Measurements from ENCODE around the gene SYDE1.
"Not testable (repeated sequence)": the region's sequence is repeated elsewhere in the genome, so short reads cannot be mapped to it uniquely, and the experiment has no call there.

The SYDE1 gene, protein sequence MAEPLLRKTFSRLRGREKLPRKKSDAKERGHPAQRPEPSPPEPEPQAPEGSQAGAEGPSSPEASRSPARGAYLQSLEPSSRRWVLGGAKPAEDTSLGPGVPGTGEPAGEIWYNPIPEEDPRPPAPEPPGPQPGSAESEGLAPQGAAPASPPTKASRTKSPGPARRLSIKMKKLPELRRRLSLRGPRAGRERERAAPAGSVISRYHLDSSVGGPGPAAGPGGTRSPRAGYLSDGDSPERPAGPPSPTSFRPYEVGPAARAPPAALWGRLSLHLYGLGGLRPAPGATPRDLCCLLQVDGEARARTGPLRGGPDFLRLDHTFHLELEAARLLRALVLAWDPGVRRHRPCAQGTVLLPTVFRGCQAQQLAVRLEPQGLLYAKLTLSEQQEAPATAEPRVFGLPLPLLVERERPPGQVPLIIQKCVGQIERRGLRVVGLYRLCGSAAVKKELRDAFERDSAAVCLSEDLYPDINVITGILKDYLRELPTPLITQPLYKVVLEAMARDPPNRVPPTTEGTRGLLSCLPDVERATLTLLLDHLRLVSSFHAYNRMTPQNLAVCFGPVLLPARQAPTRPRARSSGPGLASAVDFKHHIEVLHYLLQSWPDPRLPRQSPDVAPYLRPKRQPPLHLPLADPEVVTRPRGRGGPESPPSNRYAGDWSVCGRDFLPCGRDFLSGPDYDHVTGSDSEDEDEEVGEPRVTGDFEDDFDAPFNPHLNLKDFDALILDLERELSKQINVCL

DNA sequence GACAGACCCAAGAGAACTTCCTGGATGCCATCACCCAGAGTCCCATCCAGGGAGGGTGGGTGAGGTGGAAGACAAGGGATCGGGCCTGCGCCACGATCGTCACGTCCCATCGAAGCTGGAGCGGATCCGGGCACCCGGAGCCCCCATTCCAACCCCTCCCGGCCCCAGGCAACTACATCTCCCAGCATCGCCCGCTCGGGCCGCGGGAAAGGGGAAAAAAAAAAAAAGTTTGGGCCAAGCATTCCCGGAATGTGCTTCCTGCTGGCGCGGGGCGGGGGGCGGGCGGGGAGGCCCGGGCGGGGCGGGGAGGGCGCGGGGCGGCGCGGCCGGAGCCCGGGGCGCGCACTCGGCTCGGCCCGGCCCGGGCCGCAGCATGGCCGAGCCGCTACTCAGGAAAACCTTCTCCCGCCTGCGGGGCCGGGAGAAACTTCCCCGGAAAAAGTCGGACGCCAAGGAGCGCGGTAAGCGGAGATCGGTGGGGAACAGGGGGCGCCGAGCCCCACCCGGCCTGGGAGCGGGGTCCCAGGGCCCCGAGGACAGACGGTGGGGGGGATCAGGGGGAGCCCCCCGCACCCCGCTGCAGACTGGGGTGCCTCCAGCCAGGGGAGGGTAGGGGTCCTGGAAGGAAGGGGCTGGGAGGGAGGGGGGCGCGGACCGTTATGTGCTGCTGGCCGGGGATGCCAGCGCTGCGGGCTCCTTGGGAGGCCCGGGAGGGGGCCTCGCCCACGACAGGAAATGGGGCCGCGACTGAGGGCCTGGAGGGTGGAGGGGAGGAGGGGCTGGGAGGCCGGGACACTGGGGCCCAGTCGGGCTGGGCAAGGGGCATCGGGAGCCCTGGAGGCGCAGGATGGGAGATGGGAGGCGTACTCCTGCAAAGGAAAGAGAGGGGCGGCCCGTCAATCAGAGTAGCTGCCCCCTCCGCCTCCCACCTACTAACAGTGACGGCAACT is at the start of gene SYDE1:
TSS of gene SYDE1 (plus strand) at position 341 of the 950 bp plus-strand sequence. CDS start at position 374, 33 bp downstream.
- peak within 1 kb of the TSS; percentile 14 for H3K4me3 ChIP-seq (ENCODE audit: low read length)
- no peaks in the 10 kb centered on the region for H3K4me1 ChIP-seq (ENCODE audit: control insufficient read depth, insufficient read depth, low read length)
- H3K9ac ChIP-seq (ENCODE audit: low read length) = peak within 1 kb of the TSS; percentile 9
- H3K36me3 ChIP-seq (ENCODE audit: control insufficient read depth, insufficient read depth, low read length) = no peaks in the 10 kb centered on the region
- no peaks in the 10 kb centered on the region for H3K9me3 ChIP-seq (ENCODE audit: control insufficient read depth, low read length)
- H3K27me3 ChIP-seq (ENCODE audit: control insufficient read depth, insufficient read depth, low read length) = peaks cover 24% of the 10 kb centered on the region

DNA sequence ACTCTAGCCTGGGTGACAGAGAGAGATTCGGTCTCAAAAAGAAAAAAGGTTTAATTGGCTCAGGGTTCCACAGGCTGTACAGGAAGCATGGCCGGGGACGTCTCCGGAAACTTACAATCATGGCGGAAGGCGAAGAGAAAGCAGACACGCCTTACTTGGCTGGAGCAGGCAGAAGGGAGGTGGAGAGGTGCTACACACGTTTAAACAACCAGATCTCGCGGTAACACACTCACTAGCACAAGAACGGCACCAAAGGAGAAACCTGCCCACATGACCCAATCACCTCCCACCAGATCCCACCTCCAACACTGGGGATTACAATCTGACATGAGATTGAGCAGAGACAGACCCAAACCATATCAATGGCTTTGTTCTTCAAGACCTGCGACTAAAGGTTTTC is 45.2 kb upstream of the SYDE1 start:
- Histone ChIP-seq H3K4me1 (ENCODE audit: control insufficient read depth, insufficient read depth, low read length) (no peaks in the 10 kb centered on the region), H3K4me3 (ENCODE audit: low read length) (no peak overlapping the region), H3K9ac (ENCODE audit: low read length) (no peak overlapping the region), H3K9me3 (ENCODE audit: control insufficient read depth, low read length) (no peaks in the 10 kb centered on the region), H3K27me3 (ENCODE audit: control insufficient read depth, insufficient read depth, low read length) (no peaks in the 10 kb centered on the region), H3K36me3 (ENCODE audit: control insufficient read depth, insufficient read depth, low read length) (no peaks in the 10 kb centered on the region)

DNA sequence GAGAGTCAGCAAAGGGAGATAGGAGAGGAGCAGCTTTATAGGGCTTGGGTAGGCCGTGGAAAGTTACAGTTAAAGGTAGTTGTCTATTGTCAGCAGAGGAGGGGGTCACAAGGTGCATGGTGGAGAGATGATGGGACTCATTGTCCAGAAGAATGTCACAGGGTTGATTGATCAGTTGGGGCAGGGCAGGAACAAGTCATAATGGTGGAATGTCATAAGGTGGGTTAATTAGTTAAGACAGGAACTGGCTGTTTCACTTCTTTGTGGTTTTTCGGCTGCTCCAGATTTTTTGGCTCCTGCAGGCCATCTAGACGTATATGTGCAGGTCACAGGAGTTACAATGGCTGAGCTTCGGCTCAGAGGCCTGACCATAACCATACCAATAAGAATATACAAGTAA is 36.8 kb upstream of the SYDE1 start:
- H3K4me1 ChIP-seq (ENCODE audit: control insufficient read depth, insufficient read depth, low read length); H3K9ac ChIP-seq (ENCODE audit: low read length): not testable (repeated sequence)

DNA sequence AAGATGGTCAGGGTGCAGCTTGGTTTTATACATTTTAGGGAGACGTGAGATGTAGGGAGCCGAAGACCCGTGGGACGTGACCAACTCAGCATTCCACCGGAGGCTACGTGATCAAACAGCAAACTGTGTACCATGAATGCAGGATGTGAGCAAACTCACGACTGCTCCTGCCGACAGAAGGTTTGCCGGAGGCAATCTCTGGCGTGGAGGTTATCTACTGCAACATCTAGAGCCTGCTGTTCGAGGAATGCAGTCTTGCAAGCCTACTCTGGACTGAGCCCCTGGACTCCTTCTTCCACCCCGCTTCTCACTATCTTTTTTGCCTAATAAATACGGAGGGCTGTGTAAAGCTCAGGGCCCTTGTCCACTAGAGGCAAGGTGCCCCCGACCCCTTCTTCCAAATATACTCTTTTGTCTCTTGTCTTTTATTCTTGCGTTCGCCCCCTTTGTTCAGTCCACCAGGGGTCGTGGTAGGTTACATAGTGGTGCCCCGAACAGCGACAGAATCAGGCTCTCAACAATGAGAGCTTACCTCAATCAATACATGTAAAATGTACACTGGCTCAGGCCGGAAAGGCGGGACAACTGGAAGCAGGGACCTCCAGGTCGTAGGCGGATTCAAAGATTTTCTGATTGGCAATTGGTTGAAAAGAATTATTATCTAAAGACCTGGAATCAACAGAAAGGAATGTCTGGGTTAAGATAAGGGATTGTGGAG is 34.1 kb upstream of the SYDE1 start:
- Histone ChIP-seq H3K9ac (ENCODE audit: low read length) (no peak overlapping the region), H3K27me3 (ENCODE audit: control insufficient read depth, insufficient read depth, low read length) (no peaks in the 10 kb centered on the region), H3K4me3 (ENCODE audit: low read length) (no peak overlapping the region), H3K4me1 (ENCODE audit: control insufficient read depth, insufficient read depth, low read length) (no peaks in the 10 kb centered on the region), H3K36me3 (ENCODE audit: control insufficient read depth, insufficient read depth, low read length) (no peaks in the 10 kb centered on the region), H3K9me3 (ENCODE audit: control insufficient read depth, low read length) (no peaks in the 10 kb centered on the region)

More for the DNA sequence above, 36.8 kb upstream of the SYDE1 start:
- H3K27me3 ChIP-seq (ENCODE audit: control insufficient read depth, insufficient read depth, low read length); H3K36me3 ChIP-seq (ENCODE audit: control insufficient read depth, insufficient read depth, low read length); H3K4me3 ChIP-seq (ENCODE audit: low read length); H3K9me3 ChIP-seq (ENCODE audit: control insufficient read depth, low read length): not testable (repeated sequence)

DNA sequence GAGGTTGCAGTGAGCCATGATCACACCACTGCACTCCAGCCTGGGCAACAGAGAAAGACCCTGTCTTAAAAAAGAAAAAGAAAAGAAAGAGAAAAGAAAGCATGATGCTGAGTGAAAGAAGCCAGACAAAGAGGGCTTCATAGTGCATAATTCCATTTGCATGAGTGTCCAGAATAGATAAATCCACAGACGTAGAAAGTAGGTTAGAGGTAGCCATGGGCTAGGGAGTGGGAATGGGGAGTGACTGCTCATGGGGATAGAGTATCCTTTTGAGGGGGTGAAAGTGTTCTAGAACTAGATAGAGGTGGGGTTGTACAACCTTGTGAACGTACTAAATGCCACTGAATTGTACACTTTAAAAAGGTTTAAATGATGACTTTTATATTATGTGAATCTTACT is 32.8 kb upstream of the SYDE1 start:
- no peaks in the 10 kb centered on the region for H3K9me3 ChIP-seq (ENCODE audit: control insufficient read depth, low read length)
- no peaks in the 10 kb centered on the region for H3K27me3 ChIP-seq (ENCODE audit: control insufficient read depth, insufficient read depth, low read length)
- H3K4me3 ChIP-seq (ENCODE audit: low read length) = no peak overlapping the region
- no peaks in the 10 kb centered on the region for H3K4me1 ChIP-seq (ENCODE audit: control insufficient read depth, insufficient read depth, low read length)
- no peak overlapping the region for H3K9ac ChIP-seq (ENCODE audit: low read length)
- no peaks in the 10 kb centered on the region for H3K36me3 ChIP-seq (ENCODE audit: control insufficient read depth, insufficient read depth, low read length)

DNA sequence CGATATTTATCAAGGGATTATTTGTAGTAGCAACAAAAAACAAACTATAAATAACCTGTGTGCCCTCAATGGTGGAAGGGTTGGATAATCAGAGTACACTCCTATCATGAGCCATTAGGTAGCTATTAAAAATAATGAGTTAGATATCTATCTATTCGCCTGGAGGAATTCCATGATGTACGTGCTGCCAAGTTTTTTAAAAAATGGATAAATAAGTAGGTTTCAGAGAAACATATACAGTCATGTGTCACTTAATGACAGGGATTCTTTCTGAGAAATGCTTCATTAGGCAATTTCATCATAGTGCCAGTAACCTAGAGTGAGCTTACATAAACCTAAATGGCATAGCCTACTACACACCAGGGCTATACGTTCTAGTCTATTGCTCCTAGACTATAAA is 31.4 kb upstream of the SYDE1 start:
- Histone ChIP-seq H3K4me1 (ENCODE audit: control insufficient read depth, insufficient read depth, low read length) (no peaks in the 10 kb centered on the region), H3K36me3 (ENCODE audit: control insufficient read depth, insufficient read depth, low read length) (no peaks in the 10 kb centered on the region), H3K9me3 (ENCODE audit: control insufficient read depth, low read length) (no peaks in the 10 kb centered on the region), H3K4me3 (ENCODE audit: low read length) (no peak overlapping the region), H3K9ac (ENCODE audit: low read length) (no peak overlapping the region), H3K27me3 (ENCODE audit: control insufficient read depth, insufficient read depth, low read length) (no peaks in the 10 kb centered on the region)

DNA sequence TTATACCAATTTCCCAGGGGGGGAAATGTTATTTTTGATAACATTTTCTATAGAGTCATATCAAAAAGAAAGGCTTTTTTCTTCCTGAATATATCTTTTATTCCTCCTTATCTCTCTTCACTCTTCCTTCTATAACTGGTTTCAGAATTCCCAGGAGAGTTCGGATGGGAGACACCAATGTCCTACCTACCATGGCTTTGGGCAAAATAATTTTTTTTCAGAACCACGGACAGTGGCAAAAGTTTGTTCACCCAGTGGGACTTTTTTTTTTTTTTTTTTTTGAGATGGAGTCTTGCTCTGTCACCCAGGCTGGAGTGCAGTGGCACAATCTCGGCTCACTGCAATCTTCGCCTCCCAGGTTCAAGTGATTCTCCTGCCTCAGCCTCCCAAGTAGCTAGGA is 27.2 kb upstream of the SYDE1 start:
- not testable (repeated sequence) for H3K27me3 ChIP-seq (ENCODE audit: control insufficient read depth, insufficient read depth, low read length); H3K9ac ChIP-seq (ENCODE audit: low read length); H3K4me1 ChIP-seq (ENCODE audit: control insufficient read depth, insufficient read depth, low read length); H3K4me3 ChIP-seq (ENCODE audit: low read length); H3K9me3 ChIP-seq (ENCODE audit: control insufficient read depth, low read length); H3K36me3 ChIP-seq (ENCODE audit: control insufficient read depth, insufficient read depth, low read length)

DNA sequence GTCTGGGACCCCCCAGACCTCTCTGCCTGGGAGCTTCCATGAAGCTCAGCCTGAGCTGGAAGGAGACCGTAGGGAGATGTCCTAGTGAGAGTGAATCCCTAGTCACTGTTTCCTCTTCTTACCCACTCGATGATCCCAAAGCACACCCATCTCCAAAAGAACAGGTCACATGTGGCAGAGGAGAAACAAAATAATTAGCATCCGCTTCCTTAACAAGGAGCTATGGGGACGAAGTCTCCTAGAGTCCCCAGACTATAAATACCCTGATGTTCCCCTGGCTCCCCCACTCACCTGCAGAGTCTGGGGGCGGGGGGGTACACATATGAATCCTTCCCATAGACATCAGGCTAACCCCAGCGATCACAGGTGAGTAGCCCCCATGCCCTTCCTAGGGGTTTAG is 25.3 kb upstream of the SYDE1 start, which contains the start of gene OR1I1:
TSS of gene OR1I1 (plus strand) at position 301 of the 400 bp plus-strand sequence. CDS start 4,855 bp downstream, outside the sequence.
- no peaks in the 10 kb centered on the region for H3K36me3 ChIP-seq (ENCODE audit: control insufficient read depth, insufficient read depth, low read length)
- H3K9ac ChIP-seq (ENCODE audit: low read length) = no peak within 1 kb of the TSS
- no peak within 1 kb of the TSS for H3K4me3 ChIP-seq (ENCODE audit: low read length)
- no peaks in the 10 kb centered on the region for H3K4me1 ChIP-seq (ENCODE audit: control insufficient read depth, insufficient read depth, low read length)
- no peaks in the 10 kb centered on the region for H3K9me3 ChIP-seq (ENCODE audit: control insufficient read depth, low read length)
- H3K27me3 ChIP-seq (ENCODE audit: control insufficient read depth, insufficient read depth, low read length) = peaks cover 4% of the 10 kb centered on the region

DNA sequence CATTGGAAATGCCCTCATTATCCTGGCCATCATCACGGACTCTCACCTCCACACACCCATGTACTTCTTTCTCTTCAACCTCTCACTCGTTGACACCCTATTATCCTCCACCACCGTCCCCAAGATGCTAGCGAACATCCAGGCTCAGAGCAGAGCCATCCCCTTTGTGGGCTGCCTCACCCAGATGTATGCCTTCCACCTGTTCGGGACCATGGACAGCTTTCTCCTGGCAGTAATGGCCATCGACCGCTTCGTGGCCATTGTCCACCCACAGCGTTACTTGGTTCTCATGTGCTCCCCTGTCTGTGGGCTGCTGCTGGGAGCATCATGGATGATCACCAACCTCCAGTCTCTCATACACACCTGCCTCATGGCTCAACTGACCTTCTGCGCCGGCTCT is 20.0 kb upstream of the SYDE1 start:
- peaks cover under 1% of the 10 kb centered on the region for H3K27me3 ChIP-seq (ENCODE audit: control insufficient read depth, insufficient read depth, low read length)
- no peaks in the 10 kb centered on the region for H3K4me1 ChIP-seq (ENCODE audit: control insufficient read depth, insufficient read depth, low read length)

DNA sequence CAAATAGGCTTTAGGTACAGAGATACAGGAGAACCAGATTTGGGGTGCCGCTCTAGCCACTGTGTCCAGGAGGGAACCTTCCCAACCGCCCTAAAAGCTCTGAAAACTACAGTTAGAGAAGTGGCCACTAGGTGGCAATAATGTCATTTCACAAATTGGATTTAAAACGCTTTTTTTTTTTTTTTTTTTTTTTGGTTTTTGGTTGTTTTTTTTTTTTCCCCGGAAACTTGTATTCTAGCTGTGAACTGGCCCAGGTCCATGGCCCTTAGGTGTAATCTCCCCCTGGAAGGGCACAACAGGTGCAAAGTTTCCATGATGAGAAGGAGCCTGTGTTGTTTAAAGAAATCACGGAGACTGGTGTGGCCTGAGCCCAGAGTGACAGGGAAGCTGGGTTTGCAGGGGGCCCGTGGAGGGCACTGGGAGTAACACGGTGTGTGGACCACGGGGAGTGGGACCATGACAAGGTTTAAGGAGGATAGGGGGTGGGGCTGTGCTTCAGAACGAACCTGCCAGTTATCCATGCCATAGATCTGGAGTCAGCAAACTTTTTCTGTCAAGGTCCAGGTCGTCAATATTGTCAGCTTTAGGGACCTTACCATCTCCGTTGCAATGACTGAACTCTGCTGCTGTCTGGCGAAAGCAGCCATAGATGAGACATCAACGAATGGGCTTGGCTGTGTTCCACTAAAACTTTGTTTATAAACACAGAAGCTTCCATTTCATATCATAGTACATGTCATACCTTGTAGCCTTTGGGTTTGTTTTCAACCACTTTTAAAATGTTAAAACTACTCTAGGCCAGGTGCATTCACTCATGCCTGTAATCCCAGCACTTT is 15.1 kb upstream of the SYDE1 start:
- Histone ChIP-seq H3K9me3 (ENCODE audit: control insufficient read depth, low read length) (no peaks in the 10 kb centered on the region), H3K9ac (ENCODE audit: low read length) (no peak overlapping the region), H3K27me3 (ENCODE audit: control insufficient read depth, insufficient read depth, low read length) (no peaks in the 10 kb centered on the region), H3K4me3 (ENCODE audit: low read length) (no peak overlapping the region), H3K4me1 (ENCODE audit: control insufficient read depth, insufficient read depth, low read length) (no peaks in the 10 kb centered on the region), H3K36me3 (ENCODE audit: control insufficient read depth, insufficient read depth, low read length) (no peaks in the 10 kb centered on the region)

More for the DNA sequence above, 20.0 kb upstream of the SYDE1 start:
- H3K9ac ChIP-seq (ENCODE audit: low read length) = no peak overlapping the region
- no peaks in the 10 kb centered on the region for H3K9me3 ChIP-seq (ENCODE audit: control insufficient read depth, low read length)
- no peak overlapping the region for H3K4me3 ChIP-seq (ENCODE audit: low read length)
- H3K36me3 ChIP-seq (ENCODE audit: control insufficient read depth, insufficient read depth, low read length) = no peaks in the 10 kb centered on the region

DNA sequence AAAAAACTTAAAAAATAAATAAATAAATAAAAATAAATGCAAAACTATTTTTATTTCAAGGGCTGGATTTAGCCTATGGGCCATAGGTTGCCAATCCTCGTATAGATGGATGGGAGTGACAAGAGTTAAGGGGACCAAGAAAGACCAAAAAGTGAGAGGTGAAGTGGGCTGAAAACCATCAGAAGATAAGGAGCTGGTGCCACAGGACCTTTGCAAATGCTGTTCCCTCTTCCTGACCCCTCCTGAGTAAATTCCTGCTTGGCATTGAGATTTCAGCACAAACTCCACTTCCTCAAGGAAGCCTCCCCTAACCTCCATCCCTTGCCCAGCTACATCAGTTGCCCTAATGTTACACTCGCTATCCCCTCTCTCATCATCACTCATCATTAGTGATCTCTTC is 14.2 kb upstream of the SYDE1 start:
- H3K9ac ChIP-seq (ENCODE audit: low read length) = no peak overlapping the region
- H3K27me3 ChIP-seq (ENCODE audit: control insufficient read depth, insufficient read depth, low read length) = no peaks in the 10 kb centered on the region
- H3K4me3 ChIP-seq (ENCODE audit: low read length) = no peak overlapping the region
- no peaks in the 10 kb centered on the region for H3K9me3 ChIP-seq (ENCODE audit: control insufficient read depth, low read length)
- no peaks in the 10 kb centered on the region for H3K4me1 ChIP-seq (ENCODE audit: control insufficient read depth, insufficient read depth, low read length)
- no peaks in the 10 kb centered on the region for H3K36me3 ChIP-seq (ENCODE audit: control insufficient read depth, insufficient read depth, low read length)
